ENCODE measurements around the gene CAMSAP2.

Gene CAMSAP2

GRCh38 chr1:200774735-200775444 lies 36.2 kb downstream of the CAMSAP2 start:
- TF ChIP-seq, protein P1, sequence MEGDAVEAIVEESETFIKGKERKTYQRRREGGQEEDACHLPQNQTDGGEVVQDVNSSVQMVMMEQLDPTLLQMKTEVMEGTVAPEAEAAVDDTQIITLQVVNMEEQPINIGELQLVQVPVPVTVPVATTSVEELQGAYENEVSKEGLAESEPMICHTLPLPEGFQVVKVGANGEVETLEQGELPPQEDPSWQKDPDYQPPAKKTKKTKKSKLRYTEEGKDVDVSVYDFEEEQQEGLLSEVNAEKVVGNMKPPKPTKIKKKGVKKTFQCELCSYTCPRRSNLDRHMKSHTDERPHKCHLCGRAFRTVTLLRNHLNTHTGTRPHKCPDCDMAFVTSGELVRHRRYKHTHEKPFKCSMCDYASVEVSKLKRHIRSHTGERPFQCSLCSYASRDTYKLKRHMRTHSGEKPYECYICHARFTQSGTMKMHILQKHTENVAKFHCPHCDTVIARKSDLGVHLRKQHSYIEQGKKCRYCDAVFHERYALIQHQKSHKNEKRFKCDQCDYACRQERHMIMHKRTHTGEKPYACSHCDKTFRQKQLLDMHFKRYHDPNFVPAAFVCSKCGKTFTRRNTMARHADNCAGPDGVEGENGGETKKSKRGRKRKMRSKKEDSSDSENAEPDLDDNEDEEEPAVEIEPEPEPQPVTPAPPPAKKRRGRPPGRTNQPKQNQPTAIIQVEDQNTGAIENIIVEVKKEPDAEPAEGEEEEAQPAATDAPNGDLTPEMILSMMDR (IDR thresholded peaks at IDR 0.05; ENCODE audit: low read depth, low read length), result no peak

DNA sequence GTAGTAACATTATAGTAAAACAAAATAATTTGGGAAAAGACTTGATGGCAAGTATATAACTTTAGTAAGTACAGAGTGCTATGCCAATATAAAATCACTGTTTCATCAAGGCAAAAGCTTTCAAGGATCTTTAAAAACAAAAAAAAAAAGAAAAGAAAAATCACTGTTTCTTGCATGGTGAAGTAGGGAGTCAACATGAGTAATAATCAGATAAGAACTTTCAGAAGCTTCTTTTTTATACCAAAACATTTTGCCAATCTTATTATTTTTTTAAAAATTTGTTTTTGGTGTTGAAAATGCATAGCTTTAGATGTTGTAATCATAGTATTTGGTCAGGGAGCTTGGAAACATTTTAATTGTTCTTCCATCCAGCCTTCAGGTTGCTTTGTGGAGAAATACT lies 37.2 kb downstream of the CAMSAP2 start:
- TF ChIP-seq, protein P1 (IDR thresholded peaks at IDR 0.05; ENCODE audit: low read depth, low read length), result no peak

More at GRCh38 chr1:200774735-200775444, 36.2 kb downstream of the CAMSAP2 start:
- H3K4me3 ChIP-seq (ENCODE audit: low read depth, low read length), result no peak overlapping the region

GRCh38 chr1:200776949-200777348 lies 38.3 kb downstream of the CAMSAP2 start:
- TF ChIP-seq, protein P1 (IDR thresholded peaks at IDR 0.05; ENCODE audit: low read depth, low read length), result no peak

More for the DNA sequence above, 37.2 kb downstream of the CAMSAP2 start:
- H3K4me3 ChIP-seq (ENCODE audit: low read depth, low read length), result no peak overlapping the region

GRCh38 chr1:200778766-200779165 lies 40.1 kb downstream of the CAMSAP2 start:
- TF ChIP-seq, protein P1 (IDR thresholded peaks at IDR 0.05; ENCODE audit: low read depth, low read length), result no peak
- H3K4me3 ChIP-seq (ENCODE audit: low read depth, low read length), result no peak overlapping the region

More at GRCh38 chr1:200776949-200777348, 38.3 kb downstream of the CAMSAP2 start:
- no peak overlapping the region for H3K4me3 ChIP-seq (ENCODE audit: low read depth, low read length)

- TF ChIP-seq, protein P1 (IDR thresholded peaks at IDR 0.05; ENCODE audit: low read depth, low read length), result no peak
- no peak overlapping the region for H3K4me3 ChIP-seq (ENCODE audit: low read depth, low read length)
Measured at GRCh38 chr1:200779326-200779725, 40.6 kb downstream of the CAMSAP2 start.

- TF ChIP-seq, protein P1 (IDR thresholded peaks at IDR 0.05; ENCODE audit: low read depth, low read length), result no peak
- H3K4me3 ChIP-seq (ENCODE audit: low read depth, low read length), result 0 out of 2 replicates have a peak overlapping the region, but pooled peaks have one; percentile 11
Measured at GRCh38 chr1:200780545-200781369, 42.1 kb downstream of the CAMSAP2 start.

- TF ChIP-seq, protein P1 (IDR thresholded peaks at IDR 0.05; ENCODE audit: low read depth, low read length), result no peak
- H3K4me3 ChIP-seq (ENCODE audit: low read depth, low read length), result no peak overlapping the region
Measured at GRCh38 chr1:200783926-200784325, 45.2 kb downstream of the CAMSAP2 start.

Measured in WI38 (cell line).